Type B pancreatic cell (in vitro differentiated cells): ENCODE results near the gene SMNDC1. TPM values are rescaled to one million over a fixed set of nuclear protein-coding genes. Genes with fewer than 3 reads are reported as not detected.

Experiments used
- DNase-seq: peaks from one replicate; pipeline ENCODE4 v3.0.0; 2021; ENCODE audit warnings: mixed read lengths; ENCODE audit not compliant: unreplicated experiment; ENCODE audit errors: extremely low spot score
- H3K27ac Mint-ChIP-seq: 2 replicates; pipeline ENCODE4 v1.8.0; 2021; ENCODE audit warnings: mild to moderate bottlenecking, mixed read lengths
- H3K27me3 Mint-ChIP-seq: 2 replicates; pipeline ENCODE4 v1.8.0; 2021; ENCODE audit warnings: mixed read lengths
- H3K36me3 Mint-ChIP-seq: 2 replicates; pipeline ENCODE4 v1.8.0; 2021; ENCODE audit warnings: mixed read lengths
- H3K4me1 Mint-ChIP-seq: one replicate; pipeline ENCODE4 v1.8.0; 2021; ENCODE audit warnings: mixed read lengths; ENCODE audit not compliant: unreplicated experiment
- H3K4me3 Mint-ChIP-seq: 2 replicates; pipeline ENCODE4 v1.8.0; 2021; ENCODE audit warnings: mild to moderate bottlenecking, mixed read lengths
- H3K9me3 Mint-ChIP-seq: 2 replicates; pipeline ENCODE4 v1.8.0; 2021; ENCODE audit warnings: mixed read lengths
- total RNA-seq: library from RNA; stranded (reverse); gene quantifications from 2 replicates; pipeline ENCODE4 v1.2.1, GENCODE V29; 2021; ENCODE audit warnings: low replicate concordance
- TF ChIP-seq, protein P1 (sequence below): fragments of 200-600 bp; sonication (generic); conservative IDR thresholded peaks from 2 replicates; pipeline ENCODE4 v1.5.0; 2021; ENCODE audit warnings: antibody characterized with exemption, mild to moderate bottlenecking

Gene SMNDC1
- total RNA-seq, 1 donor from 2014 or later = 35.4 TPM

DNA sequence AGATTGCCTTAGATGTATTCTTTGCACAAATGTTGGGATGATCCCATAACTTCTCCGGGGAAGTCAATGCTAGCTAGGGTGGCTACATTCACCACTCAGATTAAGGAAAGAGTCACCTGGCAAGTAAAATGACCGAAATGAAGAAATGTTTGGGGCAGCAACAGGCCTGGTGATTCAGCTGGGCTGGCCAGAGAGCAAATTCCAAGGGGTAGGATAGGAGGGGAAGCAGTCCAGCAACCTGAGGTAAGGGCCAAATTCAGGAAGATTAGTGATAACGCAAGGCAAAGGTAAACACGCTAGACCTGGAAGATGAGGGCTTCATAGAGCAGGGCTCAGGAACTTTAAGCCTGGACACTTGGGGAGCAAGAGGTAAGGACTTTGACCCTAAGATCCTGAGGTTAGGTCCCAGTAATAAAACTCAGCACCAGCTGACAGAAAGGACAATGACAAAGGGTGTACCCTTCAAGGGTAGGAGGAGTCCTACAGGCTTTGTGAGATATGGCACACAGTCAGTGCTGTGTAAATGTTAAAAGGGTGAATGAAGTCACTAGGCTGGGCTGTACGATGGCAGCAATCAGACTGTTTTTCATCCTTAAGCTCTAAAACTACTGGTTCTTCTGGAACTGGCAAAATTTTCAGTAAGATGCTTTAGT lies 22.7 kb upstream of the SMNDC1 start:
- H3K36me3 Mint-ChIP-seq = no peaks in the 10 kb centered on the region
- no peak overlapping the region for H3K27ac Mint-ChIP-seq
- H3K9me3 Mint-ChIP-seq = peaks cover 5% of the 10 kb centered on the region
- TF ChIP-seq, protein P1, sequence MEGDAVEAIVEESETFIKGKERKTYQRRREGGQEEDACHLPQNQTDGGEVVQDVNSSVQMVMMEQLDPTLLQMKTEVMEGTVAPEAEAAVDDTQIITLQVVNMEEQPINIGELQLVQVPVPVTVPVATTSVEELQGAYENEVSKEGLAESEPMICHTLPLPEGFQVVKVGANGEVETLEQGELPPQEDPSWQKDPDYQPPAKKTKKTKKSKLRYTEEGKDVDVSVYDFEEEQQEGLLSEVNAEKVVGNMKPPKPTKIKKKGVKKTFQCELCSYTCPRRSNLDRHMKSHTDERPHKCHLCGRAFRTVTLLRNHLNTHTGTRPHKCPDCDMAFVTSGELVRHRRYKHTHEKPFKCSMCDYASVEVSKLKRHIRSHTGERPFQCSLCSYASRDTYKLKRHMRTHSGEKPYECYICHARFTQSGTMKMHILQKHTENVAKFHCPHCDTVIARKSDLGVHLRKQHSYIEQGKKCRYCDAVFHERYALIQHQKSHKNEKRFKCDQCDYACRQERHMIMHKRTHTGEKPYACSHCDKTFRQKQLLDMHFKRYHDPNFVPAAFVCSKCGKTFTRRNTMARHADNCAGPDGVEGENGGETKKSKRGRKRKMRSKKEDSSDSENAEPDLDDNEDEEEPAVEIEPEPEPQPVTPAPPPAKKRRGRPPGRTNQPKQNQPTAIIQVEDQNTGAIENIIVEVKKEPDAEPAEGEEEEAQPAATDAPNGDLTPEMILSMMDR = no peak
- no peaks in the 10 kb centered on the region for H3K27me3 Mint-ChIP-seq
- DNase-seq = no peak
- H3K4me3 Mint-ChIP-seq = no peak overlapping the region
- no peaks in the 10 kb centered on the region for H3K4me1 Mint-ChIP-seq

DNA sequence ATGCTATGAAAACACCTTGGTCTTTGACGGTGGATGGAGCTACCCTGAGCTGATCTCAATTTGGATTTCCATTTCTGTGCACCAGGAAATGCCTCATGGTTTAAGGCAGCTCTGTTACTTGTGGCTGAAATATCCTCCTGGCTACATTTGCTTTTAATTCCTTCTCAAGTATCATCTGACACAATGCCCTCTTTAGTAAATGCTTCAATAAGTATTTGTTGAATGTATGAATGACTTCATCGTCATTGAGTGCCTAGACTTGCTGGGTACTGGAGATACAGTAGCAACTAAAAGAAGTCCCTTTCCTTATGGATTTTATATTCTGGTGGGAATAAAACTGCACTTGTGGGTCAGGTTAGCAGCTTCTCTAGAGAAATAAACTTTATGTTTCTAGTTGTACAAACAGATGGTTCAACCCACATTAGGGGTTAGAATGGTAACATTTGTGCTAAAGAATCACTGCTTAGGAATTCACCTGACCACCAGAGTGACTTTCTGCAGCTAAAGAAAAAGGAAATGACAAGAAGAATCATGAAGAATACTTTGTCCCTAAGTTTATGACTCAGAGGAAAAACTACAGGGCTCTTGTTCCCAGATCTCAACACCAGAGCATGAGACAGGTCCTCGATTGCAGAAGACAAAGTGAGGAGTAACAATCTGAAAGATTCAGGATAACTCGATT lies 21.8 kb upstream of the SMNDC1 start:
- Mint-ChIP-seq H3K27me3 (no peaks in the 10 kb centered on the region), H3K36me3 (no peaks in the 10 kb centered on the region)

DNA sequence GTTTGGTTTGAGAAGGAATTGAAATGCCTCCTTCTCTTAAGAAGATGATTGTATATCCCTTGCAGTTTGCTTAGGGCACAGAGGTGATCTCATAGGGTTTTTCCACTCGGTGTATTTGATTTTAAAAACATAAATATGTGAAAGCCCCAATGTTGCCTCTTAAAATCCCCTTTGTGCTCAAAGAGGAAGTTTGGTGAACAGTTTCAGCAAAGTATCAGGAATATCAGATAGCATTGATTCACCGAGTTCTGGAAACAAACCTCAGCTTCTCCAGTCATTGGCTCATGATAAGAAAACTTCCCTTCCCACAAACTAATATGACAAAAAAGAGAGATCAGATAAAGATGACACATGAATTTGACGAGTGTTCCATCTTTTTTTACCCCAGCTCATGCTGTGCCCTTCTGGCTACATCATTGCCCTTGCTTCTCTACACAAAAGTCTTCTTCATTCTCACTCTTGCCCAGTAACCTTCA lies 20.1 kb upstream of the SMNDC1 start:
- no peak overlapping the region for H3K27ac Mint-ChIP-seq
- H3K36me3 Mint-ChIP-seq = no peaks in the 10 kb centered on the region
- H3K4me1 Mint-ChIP-seq = no peaks in the 10 kb centered on the region
- no peaks in the 10 kb centered on the region for H3K27me3 Mint-ChIP-seq
- no peak for DNase-seq
- TF ChIP-seq, protein P1 = no peak
- peaks cover 5% of the 10 kb centered on the region for H3K9me3 Mint-ChIP-seq
- H3K4me3 Mint-ChIP-seq = no peak overlapping the region

More for the DNA sequence above, 21.8 kb upstream of the SMNDC1 start:
- Mint-ChIP-seq H3K27ac (no peak overlapping the region), H3K4me1 (no peaks in the 10 kb centered on the region), H3K4me3 (no peak overlapping the region), H3K9me3 (peaks cover 5% of the 10 kb centered on the region)
- TF ChIP-seq, protein P1 = no peak
- DNase-seq = no peak

DNA sequence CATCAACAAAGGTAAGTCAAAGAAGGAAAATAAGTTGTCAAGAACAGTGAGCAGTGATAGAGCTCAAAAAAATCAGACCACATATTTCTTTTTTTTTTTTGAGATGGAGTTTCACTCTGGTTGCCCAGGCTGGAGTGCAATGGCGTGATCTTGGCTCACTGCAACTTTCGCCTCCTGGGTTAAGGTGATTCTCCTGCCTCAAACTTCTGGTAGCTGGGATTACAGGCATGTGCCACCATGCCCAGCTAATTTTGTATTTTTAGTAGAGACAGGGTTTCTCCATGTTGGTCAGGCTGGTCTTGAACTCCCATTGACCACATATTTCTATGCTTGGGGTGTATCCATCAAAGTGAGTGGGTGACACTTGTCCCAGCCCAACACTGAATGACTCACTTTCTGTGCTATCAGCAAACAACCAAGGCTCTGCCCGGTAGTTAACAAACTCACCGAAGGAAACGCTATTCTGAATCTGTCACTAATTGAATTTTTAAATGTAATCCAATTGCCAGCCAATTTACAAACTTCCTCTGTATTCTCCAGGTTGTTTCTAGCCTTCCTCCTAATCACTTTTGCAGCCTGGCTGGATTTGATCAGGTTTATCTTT lies 19.6 kb upstream of the SMNDC1 start:
- DNase-seq = no peak
- TF ChIP-seq, protein P1 = no peak
- H3K9me3 Mint-ChIP-seq = peaks cover 5% of the 10 kb centered on the region
- H3K36me3 Mint-ChIP-seq = no peaks in the 10 kb centered on the region
- H3K27me3 Mint-ChIP-seq = no peaks in the 10 kb centered on the region
- no peak overlapping the region for H3K27ac Mint-ChIP-seq
- H3K4me3 Mint-ChIP-seq = no peak overlapping the region
- no peaks in the 10 kb centered on the region for H3K4me1 Mint-ChIP-seq

DNA sequence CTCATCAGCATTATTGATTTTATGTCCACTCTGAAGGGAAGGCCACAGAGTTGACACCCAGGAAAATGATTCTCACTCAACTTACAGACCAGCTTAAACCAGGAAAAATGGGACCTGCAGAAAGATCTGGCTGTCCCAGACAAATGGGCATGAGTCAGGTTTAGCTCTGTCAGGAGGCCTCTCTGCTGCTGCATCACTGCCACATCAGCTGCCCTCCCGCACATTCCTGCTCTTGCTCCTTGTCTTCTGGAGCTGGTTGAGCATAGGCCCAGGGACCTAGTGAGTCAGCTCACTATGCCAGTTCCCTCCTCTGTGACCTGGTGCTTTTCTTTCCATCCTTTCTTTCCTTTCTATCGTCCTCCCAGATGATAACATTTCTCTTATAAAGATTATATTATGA lies 18.8 kb upstream of the SMNDC1 start:
- TF ChIP-seq, protein P1 = no peak
- Mint-ChIP-seq H3K4me1 (no peaks in the 10 kb centered on the region), H3K27ac (no peak overlapping the region), H3K27me3 (no peaks in the 10 kb centered on the region), H3K9me3 (peaks cover 5% of the 10 kb centered on the region), H3K4me3 (no peak overlapping the region), H3K36me3 (no peaks in the 10 kb centered on the region)
- DNase-seq = no peak
